Memory B cell (primary cell): ENCODE measurements around the gene RAPGEF1.

ENCODE experiments used
- ATAC-seq: fragments of 150-1000 bp; cut with Tn5 transposase; 2 replicates; pipeline ENCODE4 v1.10.0; 2021; ENCODE audit warnings: low read depth, mild to moderate bottlenecking, moderate library complexity
- DNase-seq, 2 donors: peaks; one replicate each; pipeline ENCODE4 v3.0.0; 2022; ENCODE audit warnings: low spot score in 2 of 2
- H3K27ac Mint-ChIP-seq: one replicate; pipeline ENCODE4 v1.8.0; 2022; ENCODE audit warnings: mild to moderate bottlenecking, moderate library complexity, mixed read lengths
- H3K27me3 Mint-ChIP-seq: one replicate; pipeline ENCODE4 v1.8.0; 2022; ENCODE audit warnings: mixed read lengths
- H3K36me3 Mint-ChIP-seq: one replicate; pipeline ENCODE4 v1.8.0; 2022; ENCODE audit warnings: mild to moderate bottlenecking, mixed read lengths
- H3K4me1 Mint-ChIP-seq: one replicate; pipeline ENCODE4 v1.8.0; 2022; ENCODE audit warnings: mixed read lengths
- H3K4me3 Mint-ChIP-seq: one replicate; pipeline ENCODE4 v1.8.0; 2022; ENCODE audit warnings: mild to moderate bottlenecking, moderate library complexity, mixed read lengths
- H3K9me3 Mint-ChIP-seq: one replicate; pipeline ENCODE4 v1.8.0; 2022; ENCODE audit warnings: mixed read lengths

RAPGEF1 gene

GRCh38 chr9:131739133-131739958 lies 530 bp downstream of the RAPGEF1 start:
- peak; percentile 58 to 64 for DNase-seq
- peak overlapping the region; percentile 91 for H3K27ac Mint-ChIP-seq
- H3K4me3 Mint-ChIP-seq, result peak overlapping the region; percentile 95
- H3K9me3 Mint-ChIP-seq, result no peaks in the 10 kb centered on the region
- ATAC-seq, result peak; percentile 54
- peaks cover 45% of the 10 kb centered on the region for H3K4me1 Mint-ChIP-seq
- peaks cover 6% of the 10 kb centered on the region for H3K36me3 Mint-ChIP-seq
- no peaks in the 10 kb centered on the region for H3K27me3 Mint-ChIP-seq

- Mint-ChIP-seq H3K27me3 (no peaks in the 10 kb centered on the region), H3K36me3 (peaks cover 8% of the 10 kb centered on the region), H3K9me3 (no peaks in the 10 kb centered on the region), H3K4me3 (peak overlapping the region; percentile 95), H3K27ac (peak overlapping the region; percentile 91), H3K4me1 (peaks cover 44% of the 10 kb centered on the region)
- DNase-seq (no peak), ATAC-seq (no peak)
Observed at GRCh38 chr9:131738293-131739132, 1.4 kb downstream of the RAPGEF1 start.

GRCh38 chr9:131737426-131737825 lies 2.5 kb downstream of the RAPGEF1 start:
- no peaks in the 10 kb centered on the region for H3K27me3 Mint-ChIP-seq
- no peak for ATAC-seq
- H3K9me3 Mint-ChIP-seq, result no peaks in the 10 kb centered on the region
- peak overlapping the region; percentile 94 for H3K27ac Mint-ChIP-seq
- H3K36me3 Mint-ChIP-seq, result peaks cover 8% of the 10 kb centered on the region
- DNase-seq, result no peak
- peaks cover 46% of the 10 kb centered on the region for H3K4me1 Mint-ChIP-seq
- peak overlapping the region; percentile 82 for H3K4me3 Mint-ChIP-seq

GRCh38 chr9:131736431-131736830 lies 3.4 kb downstream of the RAPGEF1 start:
- ATAC-seq (no peak), DNase-seq (no peak)
- peaks cover 9% of the 10 kb centered on the region for H3K36me3 Mint-ChIP-seq
- no peaks in the 10 kb centered on the region for H3K27me3 Mint-ChIP-seq
- H3K4me1 Mint-ChIP-seq, result peaks cover 54% of the 10 kb centered on the region
- no peaks in the 10 kb centered on the region for H3K9me3 Mint-ChIP-seq
- peak overlapping the region; percentile 94 for H3K27ac Mint-ChIP-seq
- H3K4me3 Mint-ChIP-seq, result peak overlapping the region; percentile 82

GRCh38 chr9:131735238-131736128 lies 4.4 kb downstream of the RAPGEF1 start:
- peak overlapping the region; percentile 82 for H3K4me3 Mint-ChIP-seq
- ATAC-seq (no peak), DNase-seq (no peak)
- no peaks in the 10 kb centered on the region for H3K9me3 Mint-ChIP-seq
- peaks cover 59% of the 10 kb centered on the region for H3K4me1 Mint-ChIP-seq
- no peaks in the 10 kb centered on the region for H3K27me3 Mint-ChIP-seq
- H3K36me3 Mint-ChIP-seq, result peaks cover 9% of the 10 kb centered on the region
- H3K27ac Mint-ChIP-seq, result peak overlapping the region; percentile 94

- Mint-ChIP-seq H3K9me3 (no peaks in the 10 kb centered on the region), H3K27me3 (no peaks in the 10 kb centered on the region), H3K4me3 (peak overlapping the region; percentile 59), H3K36me3 (peaks cover 9% of the 10 kb centered on the region), H3K4me1 (peaks cover 62% of the 10 kb centered on the region), H3K27ac (peak overlapping the region; percentile 94)
- DNase-seq, result no peak
- ATAC-seq, result no peak
Observed at GRCh38 chr9:131734781-131735180, 5.1 kb downstream of the RAPGEF1 start.

GRCh38 chr9:131734165-131734610 lies 5.7 kb downstream of the RAPGEF1 start:
- Mint-ChIP-seq H3K4me1 (peaks cover 64% of the 10 kb centered on the region), H3K27ac (peak overlapping the region; percentile 94), H3K9me3 (no peaks in the 10 kb centered on the region), H3K27me3 (no peaks in the 10 kb centered on the region), H3K4me3 (peak overlapping the region; percentile 59), H3K36me3 (peaks cover 9% of the 10 kb centered on the region)
- ATAC-seq (no peak), DNase-seq (no peak)

- ATAC-seq (no peak), DNase-seq (no peak)
- Mint-ChIP-seq H3K27me3 (no peaks in the 10 kb centered on the region), H3K36me3 (peaks cover 9% of the 10 kb centered on the region), H3K4me1 (peaks cover 67% of the 10 kb centered on the region), H3K4me3 (peak overlapping the region; percentile 59), H3K27ac (peak overlapping the region; percentile 94), H3K9me3 (no peaks in the 10 kb centered on the region)
Observed at GRCh38 chr9:131733541-131734061, 6.3 kb downstream of the RAPGEF1 start.

GRCh38 chr9:131732636-131733289 lies 7.1 kb downstream of the RAPGEF1 start:
- Mint-ChIP-seq H3K36me3 (peaks cover 9% of the 10 kb centered on the region), H3K9me3 (no peaks in the 10 kb centered on the region), H3K4me3 (peak overlapping the region; percentile 69), H3K27ac (peak overlapping the region; percentile 94), H3K27me3 (no peaks in the 10 kb centered on the region), H3K4me1 (peaks cover 70% of the 10 kb centered on the region)
- DNase-seq (peak in 1 of 2 donors; percentile 71), ATAC-seq (peak; percentile 36)

- Mint-ChIP-seq H3K4me3 (peak overlapping the region; percentile 69), H3K27me3 (no peaks in the 10 kb centered on the region), H3K27ac (peak overlapping the region; percentile 94), H3K4me1 (peaks cover 72% of the 10 kb centered on the region), H3K36me3 (peaks cover 9% of the 10 kb centered on the region), H3K9me3 (no peaks in the 10 kb centered on the region)
- ATAC-seq (no peak), DNase-seq (no peak)
Observed at GRCh38 chr9:131732061-131732526, 7.8 kb downstream of the RAPGEF1 start.

GRCh38 chr9:131731644-131732043 lies 8.2 kb downstream of the RAPGEF1 start:
- no peak for DNase-seq
- Mint-ChIP-seq H3K27me3 (no peaks in the 10 kb centered on the region), H3K4me1 (peaks cover 70% of the 10 kb centered on the region), H3K4me3 (peak overlapping the region; percentile 69), H3K36me3 (peaks cover 9% of the 10 kb centered on the region), H3K27ac (peak overlapping the region; percentile 94), H3K9me3 (no peaks in the 10 kb centered on the region)
- no peak for ATAC-seq

GRCh38 chr9:131731237-131731636 lies 8.6 kb downstream of the RAPGEF1 start:
- Mint-ChIP-seq H3K27ac (peak overlapping the region; percentile 94), H3K36me3 (peaks cover 9% of the 10 kb centered on the region), H3K4me3 (peak overlapping the region; percentile 69), H3K9me3 (no peaks in the 10 kb centered on the region), H3K4me1 (peaks cover 69% of the 10 kb centered on the region), H3K27me3 (no peaks in the 10 kb centered on the region)
- DNase-seq (no peak), ATAC-seq (no peak)

GRCh38 chr9:131728961-131729360 lies 10.9 kb downstream of the RAPGEF1 start:
- peak; percentile 63 for ATAC-seq
- H3K4me1 Mint-ChIP-seq, result peaks cover 64% of the 10 kb centered on the region
- peak; percentile 72 to 78 for DNase-seq
- no peaks in the 10 kb centered on the region for H3K27me3 Mint-ChIP-seq
- H3K9me3 Mint-ChIP-seq, result no peaks in the 10 kb centered on the region
- peak overlapping the region; percentile 94 for H3K27ac Mint-ChIP-seq
- peaks cover 3% of the 10 kb centered on the region for H3K36me3 Mint-ChIP-seq
- H3K4me3 Mint-ChIP-seq, result peak overlapping the region; percentile 53
